Bronchial epithelial cell (primary cell): ENCODE measurements around the gene ANKRD40CL. TPM values are rescaled to one million over a fixed set of nuclear protein-coding genes. Genes with fewer than 3 reads are reported as not detected.

Experiments used
- DNase-seq: peaks from one replicate; pipeline ENCODE4 v3.0.0-alpha.2; 2010; ENCODE audit warnings: low read depth
- FAIRE-seq: peaks from 2 replicates; lab custom pipeline; 2011; peaks lifted over from hg19 to GRCh38; lab: Jason Lieb, UNC
- H3K27me3 ChIP-seq: 2 replicates; pipeline ENCODE4 v1.5.1; 2011; ENCODE audit warnings: low read length; ENCODE audit not compliant: control insufficient read depth, insufficient read depth
- H3K36me3 ChIP-seq: 2 replicates; pipeline ENCODE4 v1.5.1; 2011; ENCODE audit warnings: low read length; ENCODE audit not compliant: control insufficient read depth, insufficient read depth
- H3K4me3 ChIP-seq: 2 replicates; pipeline ENCODE4 v1.5.1; 2011; ENCODE audit warnings: mild to moderate bottlenecking, low read depth, low read length, control low read depth
- total RNA-seq: library from RNA; depleted of rRNA; stranded (reverse); fragments of >200 nt; gene quantifications from 2 replicates; pipeline ENCODE4 v1.2.1, GENCODE V29; 2014
- TF ChIP-seq, protein P1 (sequence below): IDR thresholded peaks from 2 replicates; pipeline ENCODE4 v1.5.1; 2011; ENCODE audit warnings: mild to moderate bottlenecking, moderate library complexity, low read length, control low read depth, inconsistent platforms; ENCODE audit not compliant: insufficient read depth, severe bottlenecking

Gene ANKRD40CL
- total RNA-seq, 1 donor from 2014 or later = not detected

DNA sequence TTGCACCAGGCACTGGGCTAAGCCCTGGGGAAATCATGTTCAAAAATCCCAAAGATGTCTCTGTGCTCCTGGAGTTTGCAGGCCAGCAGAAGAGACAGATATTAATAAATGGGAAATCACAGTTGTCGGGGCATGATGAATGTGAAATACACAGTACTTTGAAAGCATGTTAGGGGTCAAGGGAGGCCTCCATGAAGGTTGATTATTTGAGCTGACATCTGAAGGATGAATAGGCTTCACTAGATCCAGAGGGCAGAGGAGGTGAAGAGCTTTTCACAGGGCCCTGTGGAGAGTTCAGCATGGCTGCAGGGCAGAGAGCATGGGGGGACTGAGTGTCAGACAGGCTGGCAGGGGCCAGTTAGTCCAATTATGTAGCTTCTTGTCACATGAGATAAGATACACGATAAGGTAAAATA is 2.6 kb downstream of the ANKRD40CL start:
- TF ChIP-seq, protein P1, sequence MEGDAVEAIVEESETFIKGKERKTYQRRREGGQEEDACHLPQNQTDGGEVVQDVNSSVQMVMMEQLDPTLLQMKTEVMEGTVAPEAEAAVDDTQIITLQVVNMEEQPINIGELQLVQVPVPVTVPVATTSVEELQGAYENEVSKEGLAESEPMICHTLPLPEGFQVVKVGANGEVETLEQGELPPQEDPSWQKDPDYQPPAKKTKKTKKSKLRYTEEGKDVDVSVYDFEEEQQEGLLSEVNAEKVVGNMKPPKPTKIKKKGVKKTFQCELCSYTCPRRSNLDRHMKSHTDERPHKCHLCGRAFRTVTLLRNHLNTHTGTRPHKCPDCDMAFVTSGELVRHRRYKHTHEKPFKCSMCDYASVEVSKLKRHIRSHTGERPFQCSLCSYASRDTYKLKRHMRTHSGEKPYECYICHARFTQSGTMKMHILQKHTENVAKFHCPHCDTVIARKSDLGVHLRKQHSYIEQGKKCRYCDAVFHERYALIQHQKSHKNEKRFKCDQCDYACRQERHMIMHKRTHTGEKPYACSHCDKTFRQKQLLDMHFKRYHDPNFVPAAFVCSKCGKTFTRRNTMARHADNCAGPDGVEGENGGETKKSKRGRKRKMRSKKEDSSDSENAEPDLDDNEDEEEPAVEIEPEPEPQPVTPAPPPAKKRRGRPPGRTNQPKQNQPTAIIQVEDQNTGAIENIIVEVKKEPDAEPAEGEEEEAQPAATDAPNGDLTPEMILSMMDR = no peak
- no peaks in the 10 kb centered on the region for H3K36me3 ChIP-seq
- no peaks in the 10 kb centered on the region for H3K27me3 ChIP-seq
- FAIRE-seq (no peak), DNase-seq (no peak)
- no peak overlapping the region for H3K4me3 ChIP-seq

- DNase-seq = no peak
Measured at GRCh38 chr17:50763716-50764475, 3.4 kb downstream of the ANKRD40CL start.

DNA sequence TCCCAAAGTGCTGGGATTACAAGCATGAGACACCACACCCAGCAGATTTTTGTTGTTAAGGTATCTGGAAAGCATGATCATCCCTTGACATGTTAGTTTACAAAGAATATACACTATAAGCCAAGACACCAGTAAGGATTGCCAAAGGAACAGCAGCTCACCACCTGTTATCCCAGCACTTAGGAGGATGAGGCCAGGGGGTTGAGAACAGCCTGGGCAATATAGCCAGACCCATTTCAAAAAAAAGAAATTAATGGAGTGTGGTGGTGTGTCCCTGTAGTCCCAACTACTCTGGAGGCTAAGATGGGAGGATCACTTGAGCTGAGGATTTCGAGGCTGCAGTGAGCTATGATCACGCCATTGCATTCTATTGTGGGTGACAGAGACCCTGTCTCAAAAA is 5.1 kb downstream of the ANKRD40CL start:
- FAIRE-seq = no peak
- DNase-seq = no peak
- Histone ChIP-seq H3K27me3 (no peaks in the 10 kb centered on the region), H3K4me3 (no peak overlapping the region), H3K36me3 (no peaks in the 10 kb centered on the region)
- TF ChIP-seq, protein P1 = no peak

More at GRCh38 chr17:50763716-50764475, 3.4 kb downstream of the ANKRD40CL start:
- Histone ChIP-seq H3K4me3 (no peak overlapping the region), H3K27me3 (no peaks in the 10 kb centered on the region), H3K36me3 (no peaks in the 10 kb centered on the region)
- TF ChIP-seq, protein P1 = no peak
- no peak for FAIRE-seq

GRCh38 chr17:50758989-50759544 is 8.3 kb downstream of the ANKRD40CL start:
- DNase-seq (no peak), FAIRE-seq (no peak)
- TF ChIP-seq, protein P1 = no peak
- H3K27me3 ChIP-seq = no peaks in the 10 kb centered on the region
- no peaks in the 10 kb centered on the region for H3K36me3 ChIP-seq
- no peak overlapping the region for H3K4me3 ChIP-seq

GRCh38 chr17:50758524-50758923 is 8.8 kb downstream of the ANKRD40CL start:
- TF ChIP-seq, protein P1 = no peak
- no peak for DNase-seq
- no peak overlapping the region for H3K4me3 ChIP-seq
- no peaks in the 10 kb centered on the region for H3K36me3 ChIP-seq
- FAIRE-seq = no peak
- H3K27me3 ChIP-seq = no peaks in the 10 kb centered on the region
